CD4-positive, alpha-beta T cell (primary cell): ENCODE data around the gene ECI2. TPM values are rescaled to one million over a fixed set of nuclear protein-coding genes. Genes with fewer than 3 reads are reported as not detected.
A peak's percentile ranks its signal among the peaks of the same experiment; 100 is the strongest.

Source experiments
- ATAC-seq: fragments of 200-7000 bp; cut with Tn5 transposase; one replicate; pipeline ENCODE4 v1.10.0; 2022; ENCODE audit warnings: mild to moderate bottlenecking; ENCODE audit not compliant: poor library complexity
- CTCF ChIA-PET: fragments of 350-600 bp; sonication (Branson Sonifier 250); formaldehyde crosslinking; loops from one replicate; lab custom pipeline; 2021; ENCODE audit warnings: antibody characterized with exemption, inconsistent platforms; lab: Charles Lee
- POLR2A ChIA-PET: fragments of 350-600 bp; sonication (Branson Sonifier 250); formaldehyde crosslinking; loops from one replicate; lab custom pipeline; 2021; ENCODE audit warnings: antibody characterized with exemption, inconsistent platforms; lab: Charles Lee
- DNase-seq, 14 experiments: peaks; one replicate each; pipeline ENCODE4 v3.0.0-alpha.2; 2013 to 2020; ENCODE audit warnings: mixed read lengths in 2 of 14
- H3K27ac ChIP-seq, 2 donors: one replicate each; pipeline versions ENCODE4 v1.5.1 to v1.7.0; 2013; ENCODE audit warnings: low read length in 2 of 2, low read depth in 1 of 2, mild to moderate bottlenecking in 1 of 2
- H3K27me3 ChIP-seq, 2 experiments: 1 replicate in 1 of 2; 2 replicates in 1 of 2; pipeline versions ENCODE4 v1.6.1 to v1.7.0; 2013; ENCODE audit warnings: low read length in 2 of 2, control low read depth in 1 of 2, mild to moderate bottlenecking in 1 of 2, moderate library complexity in 1 of 2; ENCODE audit not compliant: insufficient read depth in 2 of 2, control insufficient read depth in 1 of 2
- H3K36me3 ChIP-seq: one replicate; pipeline ENCODE4 v1.6.1; 2013; ENCODE audit warnings: low read length, control low read depth; ENCODE audit not compliant: insufficient read depth
- H3K4me1 ChIP-seq: one replicate; pipeline ENCODE4 v1.6.1; 2013; ENCODE audit warnings: low read length, control low read depth; ENCODE audit not compliant: insufficient read depth
- H3K4me3 ChIP-seq: one replicate; pipeline ENCODE4 v1.5.1; 2013; ENCODE audit warnings: mild to moderate bottlenecking, low read length, moderate library complexity
- H3K9me3 ChIP-seq, 2 experiments: 1 replicate in 1 of 2; 2 replicates in 1 of 2; pipeline versions ENCODE4 v1.6.1 to v1.7.0; 2013; ENCODE audit warnings: low read length in 2 of 2, mild to moderate bottlenecking in 2 of 2, control low read depth in 1 of 2, moderate library complexity in 1 of 2; ENCODE audit not compliant: control insufficient read depth in 1 of 2, insufficient read depth in 1 of 2
- H3K27ac Mint-ChIP-seq: one replicate; pipeline ENCODE4 v1.8.0; 2020; ENCODE audit warnings: mixed read lengths
- H3K27me3 Mint-ChIP-seq: one replicate; pipeline ENCODE4 v1.8.0; 2021; ENCODE audit warnings: mixed read lengths
- H3K36me3 Mint-ChIP-seq: one replicate; pipeline ENCODE4 v1.8.0; 2021; ENCODE audit warnings: low read depth, mixed read lengths
- H3K4me1 Mint-ChIP-seq: one replicate; pipeline ENCODE4 v1.8.0; 2021; ENCODE audit warnings: low read depth, mixed read lengths
- H3K4me3 Mint-ChIP-seq: one replicate; pipeline ENCODE4 v1.8.0; 2020; ENCODE audit warnings: mild to moderate bottlenecking, mixed read lengths
- H3K9me3 Mint-ChIP-seq: one replicate; pipeline ENCODE4 v1.8.0; 2020; ENCODE audit warnings: mixed read lengths
- CTCF ChIP-seq: fragments of 200-600 bp; IDR thresholded peaks from one replicate; pipeline ENCODE4 v1.8.0; 2022; ENCODE audit warnings: antibody characterized with exemption, mild to moderate bottlenecking
- intact Hi-C, 2 experiments: fragments of 100-400 bp; cut with DNase I in 1 of 2; cut with micrococcal nuclease in 1 of 2; formaldehyde crosslinking; loops; one replicate each; pipeline versions ENCODE4 v1.15.1 to v1.9.0; 2023 to 2025; cut with DNase I, micrococcal nuclease
- polyA plus RNA-seq, 2 donors: library from polyadenylated mRNA; unstranded; fragments of 120-200 nt; gene quantifications; one replicate each; pipeline ENCODE4 v1.2.1, GENCODE V29; 2013
- total RNA-seq, 174 experiments: library from RNA in 2 of 174; stranded (reverse) in 2 of 174; gene quantifications; one replicate each; pipeline ENCODE4 v1.2.3 and lab custom pipeline; 2021 to 2026

The ECI2 gene
- total RNA-seq, result 10 to 100 TPM; 25.6 to 30.1 TPM
- polyA plus RNA-seq (2013, experiment 1 of 2), result 33.4 TPM
- polyA plus RNA-seq (2013, experiment 2 of 2), result 30.4 TPM
- total RNA-seq (lab: John Stamatoyannopoulos, UW), result 7.8 to 78.0 (median 40.7) reads per million in 172 experiments

GRCh38 chr6:4134841-4135664 lies at the start of gene ECI2:
Gene ECI2, minus strand, starts transcription at chr6:4135575. Its CDS starts 15 bp downstream, at chr6:4135560.
- Mint-ChIP-seq H3K4me3 (peak within 1 kb of the TSS; percentile 98), H3K27ac (peak within 1 kb of the TSS; percentile 97), H3K27me3 (no peaks in the 10 kb centered on the region), H3K9me3 (peaks cover 3% of the 10 kb centered on the region), H3K4me1 (peaks cover 50% of the 10 kb centered on the region), H3K36me3 (peaks cover 48% of the 10 kb centered on the region)
- DNase-seq (peak in 12 of 14 experiments; percentile 21 to 77 (median 43)), ATAC-seq (peak; percentile 17)
- Histone ChIP-seq H3K36me3 (peaks cover 25% of the 10 kb centered on the region), H3K27ac (peak within 1 kb of the TSS; percentile 65 to 87), H3K4me3 (peak within 1 kb of the TSS; percentile 82), H3K4me1 (peaks cover 22% of the 10 kb centered on the region), H3K27me3 (no peaks in the 10 kb centered on the region), H3K9me3 (peaks cover 0 to 3% of the 10 kb centered on the region in 2 experiments)
- TF ChIP-seq CTCF, result no peak
- intact Hi-C loops, result loop anchor here (1.0 to 10.0 kb wide), 15 partner anchors 22 to 1890 kb away; partner anchors contain the start of genes BPHL (in 1 of the 2), CDYL (in 1 of the 2), FAM50B (in 1 of the 2) and FARS2 (in 1 of the 2)
- ChIA-PET POLR2A (interaction anchor here (0.7 to 4.1 kb wide), 8 partner anchors 10 to 1195 kb away, joined by 3 to 50 read pairs (median 4); partner anchors contain the start of genes FAM50B, FARS2 and LYRM4), CTCF (interaction anchor here (0.7 to 1.8 kb wide), 7 partner anchors 20 to 1008 kb away, joined by 3 to 13 read pairs (median 5); partner anchors contain the start of gene FAM50B)

GRCh38 chr6:4180652-4181255 lies 45.4 kb upstream of the ECI2 start:
- H3K4me1 ChIP-seq, result no peaks in the 10 kb centered on the region
- intact Hi-C loops, result no loop called here
- Mint-ChIP-seq H3K4me3 (no peak overlapping the region), H3K9me3 (no peaks in the 10 kb centered on the region), H3K27ac (no peak overlapping the region), H3K36me3 (no peaks in the 10 kb centered on the region), H3K4me1 (no peaks in the 10 kb centered on the region), H3K27me3 (peaks cover 12% of the 10 kb centered on the region)
- H3K4me3 ChIP-seq, result no peak overlapping the region
- H3K9me3 ChIP-seq, result no peaks in the 10 kb centered on the region
- H3K27me3 ChIP-seq, result peaks cover 0 to 3% of the 10 kb centered on the region in 2 experiments
- DNase-seq, result peak in 2 of 14 experiments; percentile 4 to 10
- no peak overlapping the region for H3K27ac ChIP-seq
- H3K36me3 ChIP-seq, result no peaks in the 10 kb centered on the region
- CTCF ChIA-PET, result no interaction called here
- no peak for TF ChIP-seq CTCF
- no peak for ATAC-seq
- POLR2A ChIA-PET, result no interaction called here

GRCh38 chr6:4179960-4180651 lies 44.7 kb upstream of the ECI2 start:
- peaks cover 0 to 3% of the 10 kb centered on the region in 2 experiments for H3K27me3 ChIP-seq
- Mint-ChIP-seq H3K4me3 (no peak overlapping the region), H3K4me1 (no peaks in the 10 kb centered on the region), H3K27ac (no peak overlapping the region), H3K9me3 (no peaks in the 10 kb centered on the region), H3K36me3 (no peaks in the 10 kb centered on the region), H3K27me3 (peaks cover 16% of the 10 kb centered on the region)
- H3K36me3 ChIP-seq, result no peaks in the 10 kb centered on the region
- DNase-seq (no peak), ATAC-seq (no peak)
- no peaks in the 10 kb centered on the region for H3K4me1 ChIP-seq
- H3K9me3 ChIP-seq, result no peaks in the 10 kb centered on the region
- H3K4me3 ChIP-seq, result no peak overlapping the region
- ChIA-PET CTCF (no interaction called here), POLR2A (no interaction called here)
- no peak overlapping the region for H3K27ac ChIP-seq
- no peak for TF ChIP-seq CTCF
- intact Hi-C loops, result no loop called here
